ENCODE results near the gene DGAT2L6. TPM values are rescaled to one million over a fixed set of nuclear protein-coding genes. Genes with fewer than 3 reads are reported as not detected.

The DGAT2L6 gene
- total RNA-seq (not detected), polyA plus RNA-seq (not detected)
- long read RNA-seq, donor 1, result 0 reads
- long read RNA-seq, donor 2, result 0 reads
- long read RNA-seq, donor 3, result 0 reads

DNA sequence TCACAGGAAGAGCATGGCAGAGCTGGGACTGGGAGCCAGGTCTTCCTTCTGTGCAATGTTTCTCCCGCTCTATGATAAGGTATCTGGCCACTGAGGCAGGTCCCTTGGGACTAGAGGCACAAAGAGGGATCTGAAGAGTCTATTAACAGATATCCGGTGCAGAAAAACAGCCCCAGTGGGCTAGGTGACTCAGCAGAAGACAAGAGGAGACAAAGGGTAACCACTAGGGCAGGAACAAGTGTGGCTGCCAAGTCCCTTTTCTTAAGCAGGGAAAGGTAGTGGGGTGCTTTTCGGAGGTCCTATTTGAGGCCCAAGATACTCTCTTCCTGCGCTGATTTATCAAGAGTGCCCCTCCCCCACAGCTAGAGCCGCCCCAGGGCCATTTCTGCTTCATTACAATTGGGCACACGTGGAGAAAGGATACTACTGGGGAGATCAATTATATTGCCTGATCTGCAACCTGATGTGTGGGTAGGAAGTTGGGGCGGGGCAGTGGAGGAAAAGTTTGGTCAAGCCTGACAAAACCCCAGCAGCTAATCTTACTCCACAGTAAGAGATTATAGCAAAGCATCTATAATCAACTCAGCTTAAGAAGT lies at the start of gene DGAT2L6:
TSS of gene DGAT2L6 (plus strand) at position 546 of the 596 bp plus-strand sequence. CDS start 100 bp downstream, outside the sequence.
- H3K9me3 ChIP-seq, result no peaks in the 10 kb centered on the region
- H3K4me1 ChIP-seq, result no peaks in the 10 kb centered on the region
- 60 to 63% methylated on average over 7 of the region's 7 CpGs for WGBS, 2 donors
- no peak within 1 kb of the TSS for H3K4me3 ChIP-seq
- no peaks in the 10 kb centered on the region for H3K36me3 ChIP-seq
- TF ChIP-seq, protein P1, sequence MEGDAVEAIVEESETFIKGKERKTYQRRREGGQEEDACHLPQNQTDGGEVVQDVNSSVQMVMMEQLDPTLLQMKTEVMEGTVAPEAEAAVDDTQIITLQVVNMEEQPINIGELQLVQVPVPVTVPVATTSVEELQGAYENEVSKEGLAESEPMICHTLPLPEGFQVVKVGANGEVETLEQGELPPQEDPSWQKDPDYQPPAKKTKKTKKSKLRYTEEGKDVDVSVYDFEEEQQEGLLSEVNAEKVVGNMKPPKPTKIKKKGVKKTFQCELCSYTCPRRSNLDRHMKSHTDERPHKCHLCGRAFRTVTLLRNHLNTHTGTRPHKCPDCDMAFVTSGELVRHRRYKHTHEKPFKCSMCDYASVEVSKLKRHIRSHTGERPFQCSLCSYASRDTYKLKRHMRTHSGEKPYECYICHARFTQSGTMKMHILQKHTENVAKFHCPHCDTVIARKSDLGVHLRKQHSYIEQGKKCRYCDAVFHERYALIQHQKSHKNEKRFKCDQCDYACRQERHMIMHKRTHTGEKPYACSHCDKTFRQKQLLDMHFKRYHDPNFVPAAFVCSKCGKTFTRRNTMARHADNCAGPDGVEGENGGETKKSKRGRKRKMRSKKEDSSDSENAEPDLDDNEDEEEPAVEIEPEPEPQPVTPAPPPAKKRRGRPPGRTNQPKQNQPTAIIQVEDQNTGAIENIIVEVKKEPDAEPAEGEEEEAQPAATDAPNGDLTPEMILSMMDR (IDR thresholded peaks at IDR 0.05), result no peak
- ATAC-seq (no peak), DNase-seq (no peak)
- intact Hi-C loops (cut with DNase I), result no loop called here
- peaks cover 0 to 13% (median 0%) of the 10 kb centered on the region in 7 donors for H3K27me3 ChIP-seq
- no peak within 1 kb of the TSS for H3K27ac ChIP-seq

GRCh38 chrX:70128071-70128470 lies 49.2 kb upstream of the DGAT2L6 start:
- H3K27ac ChIP-seq, result no peak overlapping the region
- no peak overlapping the region for H3K4me3 ChIP-seq
- ATAC-seq (no peak), DNase-seq (no peak)
- intact Hi-C loops (cut with DNase I), result no loop called here
- TF ChIP-seq, protein P1 (IDR thresholded peaks at IDR 0.05), result no peak
- H3K9me3 ChIP-seq, result no peaks in the 10 kb centered on the region
- 68 to 75% methylated on average over 9 of the region's 9 CpGs for WGBS, 2 donors
- H3K36me3 ChIP-seq, result no peaks in the 10 kb centered on the region
- peaks cover 0 to 8% (median 0%) of the 10 kb centered on the region in 9 donors for H3K4me1 ChIP-seq
- H3K27me3 ChIP-seq, result peaks cover 0 to 9% (median 0%) of the 10 kb centered on the region in 7 donors

DNA sequence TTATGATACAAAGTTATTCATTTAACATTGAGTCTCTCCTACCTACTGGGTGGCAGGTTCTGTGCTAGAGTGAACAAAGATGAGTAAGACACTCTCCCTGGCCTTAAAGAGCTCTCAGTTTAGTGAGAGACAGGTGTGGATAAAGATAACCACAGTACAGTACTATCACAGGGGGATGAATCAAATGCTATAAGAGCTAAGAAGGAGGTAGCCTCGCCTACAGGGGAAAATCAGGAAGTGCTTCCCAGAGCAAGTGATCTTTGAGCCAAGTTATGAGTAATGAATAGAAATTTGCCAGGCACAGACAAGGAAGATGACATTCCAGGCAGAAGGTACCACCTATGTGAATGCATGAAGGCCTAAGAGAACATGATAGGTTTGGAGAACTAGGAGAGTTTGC lies 47.5 kb upstream of the DGAT2L6 start:
- intact Hi-C loops (cut with DNase I), result no loop called here
- 34 to 58% methylated on average over 1 of the region's 1 CpG for WGBS, 2 donors

DNA sequence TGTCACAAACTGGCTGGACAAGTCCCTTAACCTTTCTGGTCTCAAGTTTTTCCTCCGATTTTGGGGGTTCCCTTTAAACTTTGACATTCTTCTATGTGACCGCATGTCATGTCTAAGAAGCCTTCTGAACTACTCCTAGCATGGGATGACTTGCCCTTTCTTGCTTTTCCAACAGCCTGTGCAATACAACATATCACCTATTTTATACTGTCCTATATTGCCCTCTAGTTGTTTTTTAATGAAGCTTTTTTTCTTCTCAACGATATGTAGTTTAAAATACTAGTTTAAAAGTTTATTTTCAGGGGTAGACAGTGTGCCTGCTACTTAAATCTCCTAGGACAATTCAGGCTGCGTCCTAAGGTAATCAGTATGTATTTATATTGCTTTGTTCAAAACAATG lies 45.1 kb upstream of the DGAT2L6 start:
- Histone ChIP-seq H3K27ac (peak overlapping the region in 4 of 10 donors; percentile 19 to 91 (median 83)), H3K9me3 (no peaks in the 10 kb centered on the region), H3K27me3 (peaks cover 0 to 4% (median 0%) of the 10 kb centered on the region in 7 donors), H3K4me1 (peaks cover 0 to 23% (median 0%) of the 10 kb centered on the region in 9 donors), H3K36me3 (peaks cover 0 to 15% (median 0%) of the 10 kb centered on the region in 9 donors), H3K4me3 (peak overlapping the region in 5 of 10 donors; percentile 68 to 91 (median 81))
- TF ChIP-seq, protein P1 (IDR thresholded peaks at IDR 0.05), result peak in 1 of 9 donors; percentile 10
- WGBS, 2 donors, result 52 to 56% methylated on average over 4 of the region's 4 CpGs
- ATAC-seq, result no peak
- intact Hi-C loops (cut with DNase I), result no loop called here
- no peak for DNase-seq

More for the DNA sequence above, 47.5 kb upstream of the DGAT2L6 start:
- H3K36me3 ChIP-seq, result no peaks in the 10 kb centered on the region
- H3K9me3 ChIP-seq, result no peaks in the 10 kb centered on the region
- H3K27ac ChIP-seq, result no peak overlapping the region
- H3K4me1 ChIP-seq, result peaks cover 0 to 15% (median 0%) of the 10 kb centered on the region in 9 donors
- ATAC-seq (no peak), DNase-seq (no peak)
- peaks cover 0 to 9% (median 0%) of the 10 kb centered on the region in 7 donors for H3K27me3 ChIP-seq
- TF ChIP-seq, protein P1 (IDR thresholded peaks at IDR 0.05), result no peak
- H3K4me3 ChIP-seq, result no peak overlapping the region

Measured in heart right ventricle (tissue), 16 donors.